SK-N-SH (cell line): ENCODE data around the gene PIGN. TPM values are rescaled to one million over a fixed set of nuclear protein-coding genes. Genes with fewer than 3 reads are reported as not detected.

ENCODE experiments used
- CTCF ChIA-PET: fragments of 300-600, 350-600 bp; formaldehyde crosslinking; extraction: SDS; loops from one replicate; lab custom pipeline; 2021; lab: Yijun Ruan, JAX
- POLR2A ChIA-PET: fragments of 350-600 bp; sonication (Branson Sonifier 250); formaldehyde crosslinking; extraction: SDS; loops from one replicate; lab custom pipeline; 2020; ENCODE audit warnings: antibody characterized with exemption, inconsistent platforms; lab: Yijun Ruan, JAX
- DNase-seq: peaks from one replicate; pipeline ENCODE4 v3.0.0; 2012
- H2AFZ ChIP-seq: fragments of 200-600 bp; sonication (generic); 2 replicates; pipeline ENCODE4 v1.8.1; 2016; ENCODE audit warnings: antibody characterized with exemption, mild to moderate bottlenecking, low read depth
- H3F3A ChIP-seq: fragments of 200-600 bp; sonication (generic); replicated peaks from 2 replicates; pipeline ENCODE3; 2016; ENCODE audit warnings: antibody characterized with exemption, mild to moderate bottlenecking; ENCODE audit not compliant: insufficient read depth
- H3K27ac ChIP-seq, 2 experiments: fragments of 200-500 bp in 1 of 2; fragments of 200-600 bp in 1 of 2; sonication (Bioruptor generic) in 1 of 2; sonication (generic), shearing (Covaris generic) in 1 of 2; 2 replicates each; pipeline versions ENCODE4 v1.5.1 to v1.6.1; 2014 to 2016; ENCODE audit warnings: low read depth in 2 of 2, inconsistent platforms in 1 of 2, low read length in 1 of 2, mild to moderate bottlenecking in 1 of 2, mixed read lengths in 1 of 2
- H3K27me3 ChIP-seq: fragments of 200-600 bp; sonication (generic), shearing (Covaris generic); 2 replicates; pipeline ENCODE4 v1.6.1; 2016; ENCODE audit warnings: mixed run types; ENCODE audit not compliant: insufficient read depth
- H3K36me3 ChIP-seq, 2 experiments: fragments of 200-500 bp in 1 of 2; fragments of 200-600 bp in 1 of 2; sonication (Bioruptor generic) in 1 of 2; sonication (generic) in 1 of 2; replicated peaks in 1 of 2; 2 replicates each; pipeline versions ENCODE3 to v1.5.1; 2014 to 2016; ENCODE audit warnings: low read length in 1 of 2, mild to moderate bottlenecking in 1 of 2; ENCODE audit not compliant: insufficient read depth in 2 of 2, control insufficient read depth in 1 of 2
- H3K4me1 ChIP-seq, 2 experiments: fragments of 200-500 bp in 1 of 2; fragments of 200-600 bp in 1 of 2; sonication (Bioruptor generic) in 1 of 2; sonication (generic), shearing (Covaris generic) in 1 of 2; 2 replicates each; pipeline versions ENCODE4 v1.5.1 to v1.6.1; 2014 to 2016; ENCODE audit warnings: low read depth in 1 of 2, low read length in 1 of 2, mixed run types in 1 of 2; ENCODE audit not compliant: insufficient read depth in 2 of 2, control insufficient read depth in 1 of 2
- H3K4me2 ChIP-seq: fragments of 200-600 bp; sonication (generic), shearing (Covaris generic); 2 replicates; pipeline ENCODE4 v1.6.1; 2017; ENCODE audit warnings: mixed run types
- H3K4me3 ChIP-seq, 2 experiments: fragments of 200-500 bp in 1 of 2; fragments of 200-600 bp in 1 of 2; sonication (Bioruptor generic) in 1 of 2; sonication (generic), shearing (Covaris generic) in 1 of 2; 2 replicates each; pipeline versions ENCODE4 v1.5.1 to v1.8.1; 2014 to 2016; ENCODE audit warnings: low read depth in 2 of 2, inconsistent platforms in 1 of 2, low read length in 1 of 2, mild to moderate bottlenecking in 1 of 2, mixed read lengths in 1 of 2, moderate library complexity in 1 of 2
- H3K79me2 ChIP-seq: fragments of 200-600 bp; sonication (generic); 2 replicates; pipeline ENCODE4 v1.8.1; 2017; ENCODE audit warnings: mild to moderate bottlenecking; ENCODE audit not compliant: insufficient read depth
- H3K9ac ChIP-seq: fragments of 200-600 bp; sonication (generic); 2 replicates; pipeline ENCODE4 v1.6.1; 2017; ENCODE audit warnings: mixed run types
- H3K9me2 ChIP-seq: fragments of 200-600 bp; sonication (generic); 2 replicates; pipeline ENCODE4 v1.6.1; 2017; ENCODE audit warnings: mixed run types
- H3K9me3 ChIP-seq: fragments of 200-600 bp; sonication (generic); 2 replicates; pipeline ENCODE4 v1.6.1; 2017; ENCODE audit warnings: mixed run types, mild to moderate bottlenecking, moderate library complexity
- H4K20me1 ChIP-seq: fragments of 200-600 bp; sonication (generic); 2 replicates; pipeline ENCODE4 v1.6.1; 2017; ENCODE audit warnings: mild to moderate bottlenecking, mixed run types; ENCODE audit not compliant: insufficient read depth
- CHD2 ChIP-seq: fragments of 150-350 bp; IDR thresholded peaks from 2 replicates; pipeline ENCODE4 v1.6.1; 2018; ENCODE audit warnings: low read length; ENCODE audit not compliant: partially characterized antibody
- CTCF ChIP-seq: fragments of 200-600 bp; sonication (generic); IDR thresholded peaks from 2 replicates; pipeline ENCODE4 v1.6.1; 2017; ENCODE audit warnings: antibody characterized with exemption, mild to moderate bottlenecking, moderate library complexity
- EP300 ChIP-seq, 2 experiments: IDR thresholded peaks; 2 replicates each; pipeline versions ENCODE4 v1.4.0 to v1.6.1; 2012; ENCODE audit warnings: borderline replicate concordance in 1 of 2, low read depth in 1 of 2, low read length in 1 of 2
- EZH2phosphoT487 ChIP-seq: fragments of 200-600 bp; sonication (generic); IDR thresholded peaks from 2 replicates; pipeline ENCODE4 v1.6.1; 2017; ENCODE audit warnings: low read depth, mixed run types, mild to moderate bottlenecking, antibody characterized with exemption, moderate library complexity, borderline replicate concordance
- FOSL2 ChIP-seq: IDR thresholded peaks from 2 replicates; pipeline ENCODE4 v1.4.0; 2012; ENCODE audit warnings: low read depth, mild to moderate bottlenecking, moderate library complexity, borderline replicate concordance
- FOXJ3 ChIP-seq: sonication (generic); formaldehyde crosslinking; IDR thresholded peaks from 2 replicates; pipeline ENCODE4 v1.5.1; 2020; ENCODE audit warnings: mild to moderate bottlenecking, missing genetic modification reagents
- FOXM1 ChIP-seq: IDR thresholded peaks from 2 replicates; pipeline ENCODE4 v1.4.0; 2012; ENCODE audit warnings: low read depth, mild to moderate bottlenecking
- GATA2 ChIP-seq: sonication (generic); formaldehyde crosslinking; IDR thresholded peaks from 2 replicates; pipeline ENCODE4 v1.5.0; 2020; ENCODE audit warnings: mild to moderate bottlenecking, missing genetic modification reagents
- IRF3 ChIP-seq: fragments of 150-350 bp; IDR thresholded peaks from 2 replicates; pipeline ENCODE4 v1.6.1; 2016; ENCODE audit warnings: mild to moderate bottlenecking, low read depth, low read length
- JUND ChIP-seq: IDR thresholded peaks from 2 replicates; pipeline ENCODE4 v1.4.0; 2012
- MAX ChIP-seq: IDR thresholded peaks from 2 replicates; pipeline ENCODE4 v1.4.0; 2012; ENCODE audit warnings: low read depth
- NFIC ChIP-seq: IDR thresholded peaks from 2 replicates; pipeline ENCODE4 v1.4.0; 2012; ENCODE audit warnings: borderline replicate concordance
- REST ChIP-seq: IDR thresholded peaks from 2 replicates; pipeline ENCODE4 v1.6.1; 2012; ENCODE audit warnings: mild to moderate bottlenecking, low read depth, low read length, moderate library complexity
- RXRA ChIP-seq: IDR thresholded peaks from 2 replicates; pipeline ENCODE4 v1.4.0; 2012; ENCODE audit warnings: low read depth, mild to moderate bottlenecking, borderline replicate concordance
- SIN3A ChIP-seq: IDR thresholded peaks from 2 replicates; pipeline ENCODE4 v1.6.1; 2012; ENCODE audit warnings: low read depth, mild to moderate bottlenecking, low read length, moderate library complexity, borderline replicate concordance
- SMC3 ChIP-seq: IDR thresholded peaks from 2 replicates; pipeline ENCODE4 v1.6.1; 2012; ENCODE audit warnings: low read depth, low read length, improper control_type of control experiment
- TEAD4 ChIP-seq: IDR thresholded peaks from 2 replicates; pipeline ENCODE4 v1.4.0; 2012; ENCODE audit warnings: mild to moderate bottlenecking, borderline replicate concordance; ENCODE audit not compliant: insufficient read depth
- USF1 ChIP-seq: IDR thresholded peaks from 2 replicates; pipeline ENCODE4 v1.4.0; 2012; ENCODE audit warnings: low read depth, borderline replicate concordance
- YY1 ChIP-seq: IDR thresholded peaks from 2 replicates; pipeline ENCODE4 v1.4.0; 2012; ENCODE audit warnings: low read depth, mild to moderate bottlenecking
- WGBS: methylation state at CpG from one replicate; pipeline ENCODE4 v1.1.6; 2017; ENCODE audit warnings: low lambda C conversion rate; 5-methylcytosine and 5-hydroxymethylcytosine counted together
- polyA plus RNA-seq, 3 experiments: library from polyadenylated mRNA; depleted of rRNA; stranded (reverse); fragments of >200 nt; gene quantifications; 2 replicates each; pipeline ENCODE4 v1.2.3, GENCODE V29; 2012

Gene PIGN
- polyA plus RNA-seq, 1 of the 3 experiments (the other 2 are of a cell fraction), result 6.1 TPM

- Histone ChIP-seq H3K79me2 (no peaks in the 10 kb centered on the region), H3K4me2 (peak overlapping the region; percentile 52), H3K27ac (peak overlapping the region; percentile 81 to 95), H3K4me1 (peaks cover 0 to 36% of the 10 kb centered on the region in 2 experiments), H3K36me3 (peaks cover 0 to 4% of the 10 kb centered on the region in 2 experiments), H3K9me3 (no peaks in the 10 kb centered on the region), H2AFZ (peak overlapping the region; percentile 5; the same call in 1 of the 2 replicates), H3K27me3 (no peaks in the 10 kb centered on the region), H3K9ac (peak overlapping the region; percentile 59; the same call in 1 of the 2 replicates), H3F3A (peaks cover 29% of the 10 kb centered on the region), H3K9me2 (no peaks in the 10 kb centered on the region), H3K4me3 (no peak overlapping the region), H4K20me1 (no peaks in the 10 kb centered on the region)
- CTCF ChIA-PET, result no interaction called here
- no peak for DNase-seq
- POLR2A ChIA-PET, result no interaction called here
- WGBS, result 2% methylated on average over 2 of the region's 2 CpGs
- TF ChIP-seq NFIC (0 out of 2 replicates have a peak, but pooled peaks have one; percentile 35), CTCF (no peak), JUND (peak; percentile 27; the same call in 1 of the 2 replicates), MAX (no peak), IRF3 (no peak), USF1 (no peak), CHD2 (no peak), EP300 (IDR thresholded peaks at IDR 0.05; ENCODE audit: borderline replicate concordance in 1 of 2, low read depth in 1 of 2, low read length in 1 of 2) (peak in 1 of 2 experiments; percentile 26; a peak in 1 of 4 replicates), FOXM1 (no peak), RXRA (no peak), EZH2phosphoT487 (no peak), GATA2 (CRISPR knock-in tag) (no peak), YY1 (0 out of 2 replicates have a peak, but pooled peaks have one; percentile 17), SMC3 (no peak), FOSL2 (peak; percentile 40; the same call in 1 of the 2 replicates), SIN3A (no peak), FOXJ3 (no peak), REST (no peak), TEAD4 (0 out of 2 replicates have a peak, but pooled peaks have one; percentile 28)
Observed at GRCh38 chr18:61992923-61993322, 193.9 kb downstream of the PIGN start.
